WTC11 (cell line): Measurements from ENCODE around the gene LAMTOR2. TPM values are rescaled to one million over a fixed set of nuclear protein-coding genes. Genes with fewer than 3 reads are reported as not detected.

Source experiments
- ATAC-seq: fragments of 200-7000 bp; cut with Tn5 transposase; 2 replicates; pipeline ENCODE4 v1.10.0; 2021; ENCODE audit warnings: mild to moderate bottlenecking, moderate library complexity
- CTCF ChIA-PET: fragments of 300-600 bp; sonication (Branson Sonifier 250); formaldehyde crosslinking; loops from one replicate; lab custom pipeline; 2021; ENCODE audit warnings: antibody characterized with exemption; lab: Charles Lee
- POLR2A ChIA-PET: fragments of 350-600 bp; sonication (Branson Sonifier 250); formaldehyde crosslinking; loops from one replicate; lab custom pipeline; 2021; ENCODE audit warnings: antibody characterized with exemption; lab: Charles Lee
- DNase-seq: peaks from one replicate; pipeline ENCODE4 v3.0.0; 2021; ENCODE audit warnings: low spot score
- H3K27ac Mint-ChIP-seq: 2 replicates; pipeline ENCODE4 v1.8.0; 2021; ENCODE audit warnings: mixed read lengths
- H3K27me3 Mint-ChIP-seq: 2 replicates; pipeline ENCODE4 v1.8.0; 2021; ENCODE audit warnings: low read depth, mild to moderate bottlenecking, moderate library complexity, mixed read lengths
- H3K36me3 Mint-ChIP-seq: 2 replicates; pipeline ENCODE4 v1.8.0; 2021; ENCODE audit warnings: mixed read lengths
- H3K4me1 Mint-ChIP-seq: 2 replicates; pipeline ENCODE4 v1.8.0; 2022; ENCODE audit warnings: mixed read lengths
- H3K4me3 Mint-ChIP-seq: 2 replicates; pipeline ENCODE4 v1.8.0; 2021; ENCODE audit warnings: mild to moderate bottlenecking, moderate library complexity, mixed read lengths
- H3K9me3 Mint-ChIP-seq: 2 replicates; pipeline ENCODE4 v1.8.0; 2021; ENCODE audit warnings: mixed read lengths
- ATF1 ChIP-seq: sonication (generic); formaldehyde crosslinking; IDR thresholded peaks from 2 replicates; pipeline ENCODE4 v1.8.1; 2023; ENCODE audit warnings: mild to moderate bottlenecking, moderate library complexity, missing genetic modification reagents
- ATF2 ChIP-seq: sonication (generic); formaldehyde crosslinking; IDR thresholded peaks from 2 replicates; pipeline ENCODE4 v1.8.1; 2022; ENCODE audit warnings: low read depth, missing genetic modification reagents, borderline replicate concordance
- E2F1 ChIP-seq: sonication (generic); formaldehyde crosslinking; IDR thresholded peaks from 2 replicates; pipeline ENCODE4 v1.8.0; 2022; ENCODE audit warnings: mild to moderate bottlenecking, missing genetic modification reagents
- FOXJ3 ChIP-seq: sonication (generic); formaldehyde crosslinking; IDR thresholded peaks from 2 replicates; pipeline ENCODE4 v1.9.0; 2021; ENCODE audit warnings: missing genetic modification reagents, mild to moderate bottlenecking, borderline replicate concordance
- FOXP4 ChIP-seq: sonication (generic); formaldehyde crosslinking; IDR thresholded peaks from 2 replicates; pipeline ENCODE4 v1.8.0; 2022; ENCODE audit warnings: mild to moderate bottlenecking, missing genetic modification reagents
- GABPB1 ChIP-seq: sonication (generic); formaldehyde crosslinking; IDR thresholded peaks from 2 replicates; pipeline ENCODE4 v1.8.1; 2023; ENCODE audit warnings: mild to moderate bottlenecking, missing genetic modification reagents
- HMGA2 ChIP-seq: fragments of 250-450 bp; sonication (Bioruptor Pico); IDR thresholded peaks from 2 replicates; pipeline ENCODE4 v1.4.0; 2021; ENCODE audit warnings: mild to moderate bottlenecking, moderate library complexity
- JUN ChIP-seq: sonication (generic); formaldehyde crosslinking; IDR thresholded peaks from 2 replicates; pipeline ENCODE4 v1.8.0; 2023; ENCODE audit warnings: mild to moderate bottlenecking, missing genetic modification reagents
- KAT7 ChIP-seq: sonication (generic); formaldehyde crosslinking; IDR thresholded peaks from 2 replicates; pipeline ENCODE4 v1.8.1; 2023; ENCODE audit warnings: missing genetic modification reagents, mild to moderate bottlenecking, borderline replicate concordance
- NFYB ChIP-seq: sonication (generic); formaldehyde crosslinking; conservative IDR thresholded peaks from 2 replicates; pipeline ENCODE4 v1.8.0; 2022; ENCODE audit warnings: low read depth, missing genetic modification reagents
- OVOL2 ChIP-seq: fragments of 250-450 bp; sonication (Bioruptor Pico); IDR thresholded peaks from 2 replicates; pipeline ENCODE4 v1.9.0; 2021; ENCODE audit warnings: mild to moderate bottlenecking, borderline replicate concordance
- SP1 ChIP-seq: sonication (generic); formaldehyde crosslinking; conservative IDR thresholded peaks from 2 replicates; pipeline ENCODE4 v1.8.1; 2022; ENCODE audit warnings: missing genetic modification reagents
- TCF7 ChIP-seq: sonication (generic); formaldehyde crosslinking; IDR thresholded peaks from 2 replicates; pipeline ENCODE4 v1.8.0; 2022; ENCODE audit warnings: mild to moderate bottlenecking, low read depth, missing genetic modification reagents, moderate library complexity
- TEAD4 ChIP-seq: sonication (generic); formaldehyde crosslinking; IDR thresholded peaks from 2 replicates; pipeline ENCODE4 v1.8.0; 2022; ENCODE audit warnings: mild to moderate bottlenecking, missing genetic modification reagents
- TP53 ChIP-seq: sonication (generic); formaldehyde crosslinking; IDR thresholded peaks from 2 replicates; pipeline ENCODE4 v1.8.1; 2023; ENCODE audit warnings: mild to moderate bottlenecking, missing genetic modification reagents
- USF2 ChIP-seq: sonication (generic); formaldehyde crosslinking; IDR thresholded peaks from 2 replicates; pipeline ENCODE4 v1.8.1; 2023; ENCODE audit warnings: mild to moderate bottlenecking, missing genetic modification reagents, moderate library complexity
- ZMAT4 ChIP-seq: fragments of 250-450 bp; sonication (Bioruptor Pico); IDR thresholded peaks from 2 replicates; pipeline ENCODE4 v1.9.0; 2021; ENCODE audit warnings: mild to moderate bottlenecking
- ZNF121 ChIP-seq: sonication (generic); formaldehyde crosslinking; IDR thresholded peaks from 2 replicates; pipeline ENCODE4 v1.8.0; 2023; ENCODE audit warnings: missing genetic modification reagents
- ZNF138 ChIP-seq: sonication (generic); formaldehyde crosslinking; conservative IDR thresholded peaks from 2 replicates; pipeline ENCODE4 v1.8.1; 2022; ENCODE audit warnings: mild to moderate bottlenecking, moderate library complexity, missing genetic modification reagents
- ZNF232 ChIP-seq: sonication (generic); formaldehyde crosslinking; IDR thresholded peaks from 2 replicates; pipeline ENCODE4 v1.8.0; 2022; ENCODE audit warnings: mild to moderate bottlenecking, missing genetic modification reagents
- ZNF263 ChIP-seq: sonication (generic); formaldehyde crosslinking; IDR thresholded peaks from 2 replicates; pipeline ENCODE4 v1.8.1; 2022; ENCODE audit warnings: low read depth, mild to moderate bottlenecking, moderate library complexity, missing genetic modification reagents
- ZNF396 ChIP-seq: fragments of 250-450 bp; sonication (Bioruptor Pico); IDR thresholded peaks from 2 replicates; pipeline ENCODE4 v1.8.0; 2021; ENCODE audit warnings: mild to moderate bottlenecking, moderate library complexity, borderline replicate concordance
- total RNA-seq: library from RNA; stranded (reverse); gene quantifications from 3 replicates; pipeline ENCODE4 v1.2.3, GENCODE V29; 2021

Gene LAMTOR2
- total RNA-seq, 1 experiment from 2014 or later = 62.4 TPM

- no peak for ATAC-seq
- CTCF ChIA-PET = interaction anchor here (0.8 to 29.6 kb wide), 6 partner anchors 8 to 126 kb away, joined by 3 to 1176 read pairs (median 6); partner anchors contain the start of gene LMNA
- H3K36me3 Mint-ChIP-seq = peaks cover 2% of the 10 kb centered on the region
- no peak overlapping the region for H3K27ac Mint-ChIP-seq
- POLR2A ChIA-PET = interaction anchor here (0.6 to 1.2 kb wide), 3 partner anchors 10 to 43 kb away, joined by 3 to 5 read pairs (median 3); partner anchors contain the start of gene LMNA
- TF ChIP-seq ATF1 (CRISPR knock-in tag) = no peak
- no peaks in the 10 kb centered on the region for H3K9me3 Mint-ChIP-seq
- no peak for DNase-seq
- no peak overlapping the region for H3K4me3 Mint-ChIP-seq
- peaks cover 31% of the 10 kb centered on the region for H3K4me1 Mint-ChIP-seq
- H3K27me3 Mint-ChIP-seq = no peaks in the 10 kb centered on the region
These were observed 44.2 kb downstream of the LAMTOR2 start for GRCh38 chr1:156098784-156099183.

GRCh38 chr1:156099282-156099681, 44.7 kb downstream of the LAMTOR2 start:
- Mint-ChIP-seq H3K27me3 (no peaks in the 10 kb centered on the region), H3K27ac (no peak overlapping the region), H3K4me1 (peaks cover 36% of the 10 kb centered on the region), H3K36me3 (no peaks in the 10 kb centered on the region), H3K4me3 (no peak overlapping the region), H3K9me3 (no peaks in the 10 kb centered on the region)
- ChIA-PET CTCF (interaction anchor here (0.8 to 29.6 kb wide), 8 partner anchors 9 to 126 kb away, joined by 3 to 1176 read pairs (median 4); partner anchors contain the start of gene LMNA), POLR2A (interaction anchor here (0.6 to 1.2 kb wide), 4 partner anchors 10 to 43 kb away, joined by 3 to 5 read pairs (median 3); partner anchors contain the start of gene LMNA)
- TF ChIP-seq KAT7 (no peak), TEAD4 (CRISPR knock-in tag) (no peak), SP1 (CRISPR knock-in tag) (no peak), ZNF232 (CRISPR knock-in tag) (no peak), ZNF121 (CRISPR knock-in tag) (no peak), ZMAT4 (CRISPR knock-in tag) (no peak), HMGA2 (CRISPR knock-in tag) (no peak), USF2 (CRISPR knock-in tag) (no peak), ZNF396 (CRISPR knock-in tag) (no peak)
- ATAC-seq (no peak), DNase-seq (no peak)

- Mint-ChIP-seq H3K27me3 (no peaks in the 10 kb centered on the region), H3K4me1 (peaks cover 47% of the 10 kb centered on the region)
- POLR2A ChIA-PET = interaction anchor here (0.6 kb wide), 1 partner anchor 17 kb away, joined by 3 read pairs; no protein-coding TSS in a partner anchor
- TF ChIP-seq ZNF138 (CRISPR knock-in tag) (no peak), FOXJ3 (no peak)
- TF ChIP-seq, all 79 proteins: peak for 0
- Mint-ChIP-seq H3K9me3 (no peaks in the 10 kb centered on the region), H3K4me3 (no peak overlapping the region), H3K27ac (no peak overlapping the region), H3K36me3 (no peaks in the 10 kb centered on the region)
- DNase-seq (no peak), ATAC-seq (no peak)
- CTCF ChIA-PET = interaction anchor here (1.1 to 29.6 kb wide), 8 partner anchors 10 to 125 kb away, joined by 3 to 1176 read pairs (median 3); partner anchors contain the start of gene LMNA
These were observed 45.8 kb downstream of the LAMTOR2 start for GRCh38 chr1:156100205-156100995.

- Mint-ChIP-seq H3K4me3 (no peak overlapping the region), H3K27ac (peak overlapping the region; percentile 57; the same call in 1 of the 2 replicates), H3K27me3 (no peaks in the 10 kb centered on the region), H3K9me3 (no peaks in the 10 kb centered on the region), H3K36me3 (no peaks in the 10 kb centered on the region), H3K4me1 (peaks cover 47% of the 10 kb centered on the region)
- ChIA-PET POLR2A (interaction anchor here (0.7 to 1.2 kb wide), 2 partner anchors 19 to 181 kb away, joined by 4 to 5 read pairs; partner anchors contain the start of genes MEX3A and SMG5), CTCF (interaction anchor here (1.2 to 29.6 kb wide), 3 partner anchors 23 to 112 kb away, joined by 3 to 1176 read pairs (median 5); partner anchors contain the start of gene LMNA)
- ATAC-seq (no peak), DNase-seq (no peak)
- no peak for TF ChIP-seq TCF7 (CRISPR knock-in tag)
- no peak for TF ChIP-seq GABPB1 (CRISPR knock-in tag)
- TF ChIP-seq NFYB (CRISPR knock-in tag) = no peak
- no peak for TF ChIP-seq FOXP4 (CRISPR knock-in tag)
- TF ChIP-seq ATF2 (CRISPR knock-in tag) = no peak
- no peak for TF ChIP-seq TP53 (CRISPR knock-in tag)
- TF ChIP-seq OVOL2 (CRISPR knock-in tag) = no peak
- TF ChIP-seq ZMAT4 (CRISPR knock-in tag) = no peak
- TF ChIP-seq ZNF121 (CRISPR knock-in tag) = no peak
- no peak for TF ChIP-seq E2F1 (CRISPR knock-in tag)
- no peak for TF ChIP-seq JUN
- no peak for TF ChIP-seq ZNF263 (CRISPR knock-in tag)
These were observed 47.3 kb downstream of the LAMTOR2 start for GRCh38 chr1:156101880-156102279.
